ENCODE data around the gene RBPMS2.

DNA sequence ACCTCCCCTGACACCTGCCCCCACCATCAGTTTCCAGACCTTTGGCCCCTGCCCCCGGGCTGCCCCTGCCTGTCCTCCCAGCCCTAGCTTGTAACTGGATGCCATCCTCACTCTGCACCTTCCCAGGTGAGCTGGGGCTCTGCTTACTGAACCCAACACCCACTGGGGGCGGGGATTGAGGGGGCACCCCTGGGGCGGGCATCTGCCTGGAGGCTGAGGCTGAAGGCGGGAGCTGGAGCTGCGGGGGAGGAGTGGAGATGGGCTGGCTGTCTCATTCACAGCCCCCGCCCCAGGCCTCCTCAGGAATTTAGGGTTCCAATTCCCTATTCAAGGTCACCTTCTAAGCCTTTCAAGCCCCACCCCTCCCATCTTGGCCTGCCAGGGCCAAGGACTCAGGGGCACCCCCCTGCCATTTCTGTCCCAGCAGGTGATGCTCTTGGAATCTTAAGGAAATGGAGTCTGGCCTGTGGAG lies 32.4 kb upstream of the RBPMS2 start:
- TF ChIP-seq, protein P1, sequence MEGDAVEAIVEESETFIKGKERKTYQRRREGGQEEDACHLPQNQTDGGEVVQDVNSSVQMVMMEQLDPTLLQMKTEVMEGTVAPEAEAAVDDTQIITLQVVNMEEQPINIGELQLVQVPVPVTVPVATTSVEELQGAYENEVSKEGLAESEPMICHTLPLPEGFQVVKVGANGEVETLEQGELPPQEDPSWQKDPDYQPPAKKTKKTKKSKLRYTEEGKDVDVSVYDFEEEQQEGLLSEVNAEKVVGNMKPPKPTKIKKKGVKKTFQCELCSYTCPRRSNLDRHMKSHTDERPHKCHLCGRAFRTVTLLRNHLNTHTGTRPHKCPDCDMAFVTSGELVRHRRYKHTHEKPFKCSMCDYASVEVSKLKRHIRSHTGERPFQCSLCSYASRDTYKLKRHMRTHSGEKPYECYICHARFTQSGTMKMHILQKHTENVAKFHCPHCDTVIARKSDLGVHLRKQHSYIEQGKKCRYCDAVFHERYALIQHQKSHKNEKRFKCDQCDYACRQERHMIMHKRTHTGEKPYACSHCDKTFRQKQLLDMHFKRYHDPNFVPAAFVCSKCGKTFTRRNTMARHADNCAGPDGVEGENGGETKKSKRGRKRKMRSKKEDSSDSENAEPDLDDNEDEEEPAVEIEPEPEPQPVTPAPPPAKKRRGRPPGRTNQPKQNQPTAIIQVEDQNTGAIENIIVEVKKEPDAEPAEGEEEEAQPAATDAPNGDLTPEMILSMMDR (conservative IDR thresholded peaks at IDR 0.05 in 1 of 2, IDR thresholded peaks at IDR 0.05 in 1 of 2; ENCODE audit: low read depth in 1 of 2, low read length in 2 of 2): no peak
- TF ChIP-seq EZH2 (IDR thresholded peaks at IDR 0.05; ENCODE audit: low read length, missing control alignments): no peak
